AG09319 (cell line): Measurements from ENCODE around the gene SLC44A3.
A peak's percentile ranks its signal among the peaks of the same experiment; 100 is the strongest.

Experiments
- DNase-seq: peaks from one replicate; pipeline ENCODE4 v3.0.0-alpha.2; 2010; ENCODE audit warnings: low read depth; ENCODE audit errors: extremely low read depth
- CTCF ChIP-seq: IDR thresholded peaks from 2 replicates; pipeline ENCODE4 v1.5.1; 2011; ENCODE audit warnings: low read depth, mild to moderate bottlenecking, inconsistent platforms, low read length, moderate library complexity

SLC44A3 gene

GRCh38 chr1:94793296-94793656, 26.9 kb upstream of the SLC44A3 start:
- no peak for TF ChIP-seq CTCF
- DNase-seq = peak; percentile 53

DNA sequence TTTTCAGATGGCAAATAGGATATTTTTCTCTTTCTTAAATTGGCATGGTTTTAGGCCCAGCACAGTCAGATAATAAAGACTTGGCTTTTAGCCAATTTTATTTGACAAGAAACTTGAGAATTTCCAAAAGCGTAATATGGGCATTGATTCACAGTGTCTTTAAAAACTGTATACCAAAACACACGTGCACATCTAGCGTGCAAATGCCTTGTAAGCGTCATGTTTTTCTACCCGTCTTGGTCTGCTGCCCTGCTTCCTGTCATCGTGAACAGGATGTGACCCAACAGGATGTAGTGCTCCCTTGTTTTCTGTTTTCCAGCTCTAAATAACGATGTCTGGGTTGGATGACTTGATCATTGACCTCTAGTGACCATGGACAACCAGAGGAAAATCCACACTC, 24.7 kb upstream of the SLC44A3 start:
- no peak for DNase-seq
- TF ChIP-seq CTCF = no peak

DNA sequence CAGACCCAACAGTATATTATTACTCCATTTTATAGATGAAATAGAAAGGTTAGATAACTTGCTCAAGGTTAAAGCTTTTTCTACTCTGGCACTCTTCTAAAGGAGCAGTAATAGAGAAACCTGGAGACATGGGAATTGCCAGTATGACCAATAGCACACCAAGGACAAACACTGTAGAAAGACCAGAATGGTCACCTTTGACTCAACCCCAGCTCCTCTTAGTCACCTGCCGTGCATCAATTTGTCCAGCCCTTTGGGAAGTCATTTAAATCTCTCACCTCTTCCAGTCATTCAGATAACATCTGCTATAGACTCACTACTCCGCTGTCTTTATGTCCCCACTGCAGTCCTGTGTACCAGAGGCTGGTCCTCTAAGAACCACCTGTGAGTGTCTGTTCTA, 23.9 kb upstream of the SLC44A3 start:
- DNase-seq = no peak
- TF ChIP-seq CTCF = no peak

DNA sequence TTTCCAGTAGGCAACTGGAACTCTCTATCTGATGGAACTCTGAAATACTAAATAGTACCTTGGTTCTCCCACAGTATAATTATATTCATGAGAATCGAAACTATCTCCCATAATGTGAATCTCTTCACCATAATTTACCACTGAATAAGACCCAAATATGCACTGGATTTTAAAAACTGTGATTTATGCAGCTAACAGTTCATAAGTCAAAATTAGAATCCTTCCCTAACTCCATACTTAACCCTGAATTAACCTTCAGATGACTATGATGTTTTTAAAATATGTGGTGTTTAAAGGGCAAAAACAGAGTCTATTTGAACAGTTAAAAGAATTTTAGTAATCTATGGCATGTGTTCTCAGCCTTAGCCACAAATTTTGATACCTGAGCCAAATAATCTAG, 22.9 kb upstream of the SLC44A3 start:
- no peak for DNase-seq
- no peak for TF ChIP-seq CTCF

- no peak for TF ChIP-seq CTCF
- DNase-seq = no peak
Observed at GRCh38 chr1:94798054-94798453, 22.1 kb upstream of the SLC44A3 start.

DNA sequence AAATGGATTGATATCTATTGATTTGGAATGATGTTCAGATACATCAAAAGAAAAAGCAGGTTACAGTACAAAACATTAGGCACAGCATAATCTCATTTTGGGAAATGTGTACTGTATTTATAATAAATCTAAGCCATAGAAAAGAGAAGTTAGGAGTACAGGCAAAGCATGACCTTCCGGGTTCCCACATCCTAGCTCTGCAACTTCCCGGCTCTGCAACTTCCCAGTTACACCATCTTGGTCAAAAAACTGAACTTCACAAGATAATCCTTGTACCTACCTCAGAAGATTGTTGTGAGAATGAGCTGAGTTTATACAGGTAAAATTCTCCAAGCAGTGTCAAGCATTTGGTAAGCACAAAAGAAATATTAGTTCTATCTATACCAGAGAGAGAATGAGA, 21.7 kb upstream of the SLC44A3 start:
- DNase-seq = no peak
- TF ChIP-seq CTCF = no peak

- no peak for TF ChIP-seq CTCF
Observed at GRCh38 chr1:94799206-94799605, 21.0 kb upstream of the SLC44A3 start.

More at GRCh38 chr1:94799206-94799605, 21.0 kb upstream of the SLC44A3 start:
- DNase-seq = no peak
